ENCODE measurements around the gene GCK. TPM values are rescaled to one million over a fixed set of nuclear protein-coding genes. Genes with fewer than 3 reads are reported as not detected.
"Not testable (repeated sequence)": the region's sequence is repeated elsewhere in the genome, so short reads cannot be mapped to it uniquely, and the experiment has no call there.

Gene GCK
- total and polyA plus RNA-seq, 2 experiments from 2014 or later = 1.7 to 2.5 TPM

- Histone ChIP-seq H3K36me3 (replicated peaks; ENCODE audit: insufficient read depth, low read depth) (no peaks in the 10 kb centered on the region), H3K9me2 (replicated peaks; ENCODE audit: insufficient read depth) (no peaks in the 10 kb centered on the region), H3K4me3 (no peak overlapping the region), H3K4me2 (no peak overlapping the region), H4K20me1 (ENCODE audit: insufficient read depth, poor library complexity, severe bottlenecking) (no peaks in the 10 kb centered on the region), H3K9me3 (ENCODE audit: low read depth) (no peaks in the 10 kb centered on the region), H3K27ac (no peak overlapping the region), H2AFZ (no peak overlapping the region), H3K27me3 (no peaks in the 10 kb centered on the region), H3K4me1 (ENCODE audit: insufficient read depth) (no peaks in the 10 kb centered on the region), H3K79me2 (no peaks in the 10 kb centered on the region)
- no peak for DNase-seq (ENCODE audit: low spot score)
- no peak for TF ChIP-seq EZH2 (IDR thresholded peaks at IDR 0.05; ENCODE audit: borderline replicate concordance)
- TF ChIP-seq CTCF (IDR thresholded peaks at IDR 0.05; ENCODE audit: poor library complexity) = no peak
- no peak for TF ChIP-seq EZH2phosphoT487 (IDR thresholded peaks at IDR 0.05; ENCODE audit: low read depth, severe bottlenecking, unreplicated experiment)
- 86% methylated on average over 6 of the region's 6 CpGs for WGBS (ENCODE audit: low lambda C conversion rate, missing lambda C conversion rate)
These were observed 16.3 kb downstream of the GCK start for GRCh38 chr7:44172803-44173424.

DNA sequence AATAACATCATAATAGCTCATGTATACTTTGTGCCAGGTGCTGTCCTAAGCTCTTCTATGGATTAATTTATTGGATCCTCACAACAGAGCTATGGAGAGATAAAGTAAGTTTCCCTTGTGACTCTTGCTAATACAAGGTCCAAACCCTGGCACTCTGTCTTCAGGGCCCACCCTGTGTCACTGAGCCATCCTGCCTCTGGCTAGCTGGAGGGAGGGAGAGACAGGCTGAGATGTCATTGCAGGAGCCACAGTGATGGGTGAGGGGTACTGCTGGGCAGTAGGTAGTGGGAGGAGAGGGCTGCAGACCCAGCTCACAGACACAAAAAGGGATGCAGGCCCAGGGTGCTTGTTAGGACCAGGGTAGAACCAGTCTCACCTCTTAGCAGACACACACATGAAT, 16.9 kb downstream of the GCK start:
- Histone ChIP-seq H3K9me3 (ENCODE audit: low read depth) (no peaks in the 10 kb centered on the region), H3K4me3 (no peak overlapping the region), H3K4me2 (no peak overlapping the region), H4K20me1 (ENCODE audit: insufficient read depth, poor library complexity, severe bottlenecking) (no peaks in the 10 kb centered on the region), H2AFZ (no peak overlapping the region), H3K36me3 (replicated peaks; ENCODE audit: insufficient read depth, low read depth) (no peaks in the 10 kb centered on the region), H3K79me2 (no peaks in the 10 kb centered on the region), H3K4me1 (ENCODE audit: insufficient read depth) (no peaks in the 10 kb centered on the region), H3K9me2 (replicated peaks; ENCODE audit: insufficient read depth) (no peaks in the 10 kb centered on the region), H3K27me3 (no peaks in the 10 kb centered on the region), H3K27ac (no peak overlapping the region)
- TF ChIP-seq CTCF (IDR thresholded peaks at IDR 0.05; ENCODE audit: poor library complexity) (no peak), EZH2 (IDR thresholded peaks at IDR 0.05; ENCODE audit: borderline replicate concordance) (no peak), EZH2phosphoT487 (IDR thresholded peaks at IDR 0.05; ENCODE audit: low read depth, severe bottlenecking, unreplicated experiment) (no peak)
- no peak for DNase-seq (ENCODE audit: low spot score)

DNA sequence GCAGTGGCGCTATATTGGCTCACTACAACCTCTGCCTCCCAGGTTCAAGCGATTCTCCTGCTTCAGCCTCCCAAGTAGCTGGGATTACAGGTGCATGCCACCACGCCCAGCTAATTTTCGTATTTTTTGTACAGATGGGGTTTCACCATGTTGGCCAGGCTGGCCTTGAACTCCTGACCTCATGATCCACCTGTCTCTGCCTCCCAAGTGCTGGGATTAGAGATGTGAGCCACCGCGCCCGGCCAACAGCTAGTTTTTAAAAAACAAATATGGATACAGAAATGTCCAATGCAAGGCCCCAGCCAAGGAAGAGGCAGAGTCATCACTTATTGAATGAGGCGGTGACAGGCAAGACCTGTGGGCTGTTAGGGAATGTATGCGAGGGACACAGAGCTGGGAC, 17.3 kb downstream of the GCK start:
- H3K9me2 ChIP-seq (replicated peaks; ENCODE audit: insufficient read depth); H3K27me3 ChIP-seq; H3K4me3 ChIP-seq; H3K4me1 ChIP-seq (ENCODE audit: insufficient read depth); H3K4me2 ChIP-seq; H3K79me2 ChIP-seq; H3K27ac ChIP-seq; H3K36me3 ChIP-seq (replicated peaks; ENCODE audit: insufficient read depth, low read depth); DNase-seq (ENCODE audit: low spot score); H4K20me1 ChIP-seq (ENCODE audit: insufficient read depth, poor library complexity, severe bottlenecking); H3K9me3 ChIP-seq (ENCODE audit: low read depth); H2AFZ ChIP-seq: not testable (repeated sequence)
- WGBS (ENCODE audit: low lambda C conversion rate, missing lambda C conversion rate) = 83% methylated on average over 9 of the region's 9 CpGs

GRCh38 chr7:44167920-44168319, 21.3 kb downstream of the GCK start:
- Histone ChIP-seq H3K4me1 (ENCODE audit: insufficient read depth) (no peaks in the 10 kb centered on the region), H3K4me3 (no peak overlapping the region), H3K36me3 (replicated peaks; ENCODE audit: insufficient read depth, low read depth) (no peaks in the 10 kb centered on the region), H3K9me3 (ENCODE audit: low read depth) (no peaks in the 10 kb centered on the region), H2AFZ (no peak overlapping the region), H3K27me3 (no peaks in the 10 kb centered on the region), H3K9me2 (replicated peaks; ENCODE audit: insufficient read depth) (no peaks in the 10 kb centered on the region), H3K4me2 (no peak overlapping the region), H3K27ac (no peak overlapping the region), H3K79me2 (no peaks in the 10 kb centered on the region), H4K20me1 (ENCODE audit: insufficient read depth, poor library complexity, severe bottlenecking) (no peaks in the 10 kb centered on the region)
- TF ChIP-seq EZH2phosphoT487 (IDR thresholded peaks at IDR 0.05; ENCODE audit: low read depth, severe bottlenecking, unreplicated experiment) = no peak
- TF ChIP-seq CTCF (IDR thresholded peaks at IDR 0.05; ENCODE audit: poor library complexity) = no peak
- TF ChIP-seq EZH2 (IDR thresholded peaks at IDR 0.05; ENCODE audit: borderline replicate concordance) = no peak
- DNase-seq (ENCODE audit: low spot score) = no peak
